ENCODE data around the gene WTAP.
"Not testable (repeated sequence)": the region's sequence is repeated elsewhere in the genome, so short reads cannot be mapped to it uniquely, and the experiment has no call there.

The WTAP gene

DNA sequence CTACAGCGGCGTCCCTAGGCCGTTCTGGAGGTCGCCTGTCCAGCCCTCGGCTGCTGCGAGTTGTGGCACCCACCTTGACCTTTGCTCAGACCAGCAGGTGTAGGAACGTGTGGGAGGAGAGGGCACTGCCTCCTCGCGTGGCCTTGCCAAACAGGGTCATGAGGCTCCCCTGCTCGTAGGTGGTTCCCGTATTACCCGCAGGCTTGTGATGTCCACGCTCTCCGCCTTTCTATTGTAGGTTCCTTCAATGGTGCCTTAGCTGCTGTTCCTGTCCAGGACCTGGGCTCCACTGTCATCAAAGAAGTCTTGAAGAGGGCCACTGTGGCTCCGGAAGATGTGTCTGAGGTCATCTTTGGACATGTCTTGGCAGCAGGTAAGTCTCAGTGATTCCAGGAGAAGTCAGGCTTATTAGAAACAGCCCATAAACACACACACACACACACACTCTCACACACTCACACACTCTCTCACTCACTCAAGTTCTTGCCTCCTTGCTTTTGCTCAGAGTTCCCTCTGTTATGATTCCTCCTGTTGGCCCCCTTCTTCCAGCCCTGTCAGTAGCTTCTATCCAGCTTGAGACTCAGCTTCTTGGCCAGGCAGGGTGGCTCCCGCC, 35.5 kb downstream of the WTAP start:
- DNase-seq = no peak

- no peak for DNase-seq
Observed at GRCh38 chr6:159766906-159767305, 39.6 kb downstream of the WTAP start.

DNA sequence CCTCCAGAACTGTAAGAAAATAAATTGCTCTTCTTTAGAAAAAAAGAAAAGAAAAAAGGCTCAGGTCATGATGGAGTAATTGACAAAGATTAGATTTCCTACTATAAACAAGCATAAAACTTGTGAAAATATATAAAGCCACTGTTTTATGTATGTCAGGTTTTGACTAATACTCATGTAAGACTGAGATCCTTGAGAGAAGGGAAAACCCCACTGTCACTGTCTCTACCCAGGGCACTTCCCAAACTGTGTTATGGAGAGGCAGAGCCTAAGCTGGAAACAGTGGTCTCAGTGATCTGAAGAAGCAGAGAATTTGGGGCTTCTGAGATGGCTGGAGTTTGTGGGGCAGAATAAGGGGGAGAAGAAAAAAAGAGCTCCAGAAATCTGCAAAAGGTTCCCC, 42.2 kb downstream of the WTAP start:
- no peak for DNase-seq

DNA sequence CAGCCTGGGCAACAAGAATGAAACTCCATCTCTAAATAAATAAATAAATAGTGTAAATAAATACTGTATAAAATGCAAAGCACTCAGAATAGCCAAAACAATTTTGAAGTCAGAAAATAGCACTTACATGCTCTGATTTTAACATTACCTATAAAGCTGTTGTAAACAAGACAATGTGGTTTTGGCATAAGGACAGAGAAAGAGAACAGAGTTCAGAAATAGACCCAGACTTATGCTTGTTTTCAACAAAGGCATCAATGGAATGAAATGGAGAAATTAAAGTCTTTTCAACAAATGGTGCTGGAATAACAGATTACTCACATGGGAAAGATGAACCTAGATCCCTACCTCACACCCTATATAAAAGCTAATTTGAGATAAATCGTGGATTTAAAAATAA, 44.9 kb downstream of the WTAP start:
- no peak for DNase-seq

- DNase-seq = no peak
Observed at GRCh38 chr6:159777240-159777904, 50.1 kb downstream of the WTAP start.

DNA sequence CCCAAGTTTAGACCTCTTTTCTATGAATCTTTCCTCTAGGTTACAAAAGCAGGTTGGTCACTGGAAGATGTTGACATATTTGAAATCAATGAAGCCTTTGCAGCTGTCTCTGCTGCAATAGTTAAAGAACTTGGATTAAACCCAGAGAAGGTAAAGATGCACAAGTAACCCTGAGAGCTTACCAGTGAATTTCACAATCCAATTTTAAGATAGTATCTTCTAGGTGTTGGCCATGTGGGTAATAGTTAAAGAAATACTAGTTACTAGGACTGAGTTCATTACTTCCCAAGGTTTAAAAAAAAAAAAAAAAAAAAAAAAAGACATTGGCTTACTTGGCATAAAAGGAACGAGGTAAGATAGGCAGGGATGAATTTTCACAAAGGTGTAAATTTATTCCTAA, 50.8 kb downstream of the WTAP start:
- DNase-seq = no peak

GRCh38 chr6:159778542-159779103, 51.3 kb downstream of the WTAP start:
- no peak for DNase-seq

DNA sequence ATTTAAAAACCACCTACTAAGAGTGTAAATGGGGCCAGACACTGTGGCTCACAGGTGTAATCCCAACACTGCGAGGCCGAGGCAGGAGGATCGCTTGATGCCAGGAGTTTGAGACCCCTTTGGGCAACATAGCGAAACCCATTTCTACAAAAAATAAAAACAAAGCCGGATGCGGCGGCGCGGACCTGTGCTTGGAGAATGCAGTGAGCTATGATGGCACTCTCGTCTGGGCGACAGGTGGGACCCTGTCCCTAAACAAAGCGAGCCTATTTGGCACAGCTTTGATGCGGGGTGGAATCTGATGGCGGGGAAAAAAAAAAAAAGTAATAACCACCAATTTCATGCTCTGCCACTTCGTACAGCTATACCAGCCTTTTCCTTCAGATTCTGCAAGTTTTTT, 61.0 kb downstream of the WTAP start:
- DNase-seq = peak in 1 of 2 experiments; percentile 34

DNA sequence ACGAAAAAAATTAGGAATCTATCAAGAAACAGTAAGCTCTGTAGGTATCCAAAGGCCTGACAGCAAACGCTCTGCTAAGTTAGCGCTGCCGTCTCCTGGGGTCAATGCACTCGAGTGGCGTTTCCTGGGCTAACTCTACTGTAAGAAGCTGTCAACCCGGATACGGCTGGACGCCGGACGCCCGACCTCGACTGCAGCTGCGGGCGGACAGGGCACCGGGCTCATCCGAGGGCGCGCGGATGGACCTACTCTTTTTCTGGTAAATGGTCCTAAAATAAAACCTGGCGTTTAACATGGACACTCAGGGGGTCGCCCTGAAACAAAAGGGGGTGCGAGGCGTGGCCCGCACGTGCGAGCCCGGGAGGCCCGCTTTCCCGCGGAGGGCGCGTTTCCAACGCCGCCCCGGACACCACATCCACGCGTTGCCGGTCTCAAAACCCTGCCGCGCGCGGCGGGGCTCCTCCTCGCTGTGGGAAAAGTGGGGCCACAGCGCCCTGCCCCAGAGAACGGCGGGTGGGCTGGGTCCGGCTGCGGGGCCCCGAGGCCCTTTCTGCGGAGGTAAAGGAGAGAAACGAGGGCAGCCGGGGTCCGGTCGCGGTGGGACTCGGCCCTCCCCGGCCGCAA, 61.6 kb downstream of the WTAP start:
- DNase-seq = peak; percentile 34 to 49

GRCh38 chr6:159789377-159790148, 62.3 kb downstream of the WTAP start, which contains the start of gene TCP1:
Gene TCP1, minus strand, starts transcription at chr6:159789602. Its CDS starts 134 bp downstream, at chr6:159789468.
- peak; percentile 99 for DNase-seq

GRCh38 chr6:159790149-159790955, 63.0 kb downstream of the WTAP start, which contains the start of gene MRPL18:
Gene MRPL18, plus strand, starts transcription at chr6:159790467. Its CDS starts 121 bp downstream, at chr6:159790588.
- peak; percentile 85 to 89 for DNase-seq

GRCh38 chr6:159790956-159791598, 63.8 kb downstream of the WTAP start:
- peak; percentile 32 to 37 for DNase-seq

GRCh38 chr6:159794976-159795375, 67.7 kb downstream of the WTAP start:
- DNase-seq = not testable (repeated sequence)

- DNase-seq = no peak
Observed at GRCh38 chr6:159797554-159797953, 70.2 kb downstream of the WTAP start.

- no peak for DNase-seq
Observed at GRCh38 chr6:159800141-159800865, 73.0 kb downstream of the WTAP start, which contains the start of gene PNLDC1. Gene PNLDC1, plus strand, starts transcription at chr6:159800276. Its CDS starts 32 bp downstream, at chr6:159800308.

DNA sequence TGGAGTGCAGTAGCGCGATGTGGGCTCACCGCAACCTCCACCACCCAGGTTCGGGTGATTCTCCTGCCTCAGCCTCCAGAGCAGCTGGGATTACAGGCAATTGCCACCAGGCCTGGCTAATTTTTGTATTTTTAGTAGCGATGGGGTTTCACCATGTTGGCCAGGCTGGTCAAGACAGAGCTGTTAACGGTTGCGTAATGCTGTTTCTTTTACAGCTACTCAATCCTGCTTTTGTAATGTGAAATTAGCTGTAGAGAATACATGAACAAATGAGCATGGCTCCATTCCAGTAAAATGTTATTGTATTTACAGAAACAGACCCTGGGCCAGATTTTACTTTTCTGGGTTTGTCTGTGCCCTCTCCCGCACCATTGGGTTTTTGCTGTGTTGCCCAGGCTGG, 74.6 kb downstream of the WTAP start:
- DNase-seq = no peak

- DNase-seq = no peak
Observed at GRCh38 chr6:159804504-159804903, 77.2 kb downstream of the WTAP start.

- DNase-seq = no peak
Observed at GRCh38 chr6:159805440-159806020, 78.2 kb downstream of the WTAP start.

Data from activated T-cell treated with anti-CD3 and anti-CD28 coated beads, Interleukin-2, amount 50 U/mL, for 48 hours (primary cell).